Liver (tissue), 10 donors: ENCODE data around the gene EXOC7. TPM values are rescaled to one million over a fixed set of nuclear protein-coding genes. Genes with fewer than 3 reads are reported as not detected.

Experiments
- DNase-seq: peaks from one replicate; pipeline ENCODE4 v3.0.0-alpha.2; 2017; ENCODE audit warnings: low spot score
- H3K27ac ChIP-seq, 2 donors: one replicate each; pipeline ENCODE4 v1.7.0; 2013; ENCODE audit warnings: inconsistent platforms in 2 of 2, low read length in 2 of 2, control low read depth in 1 of 2, low read depth in 1 of 2, mild to moderate bottlenecking in 1 of 2
- H3K27me3 ChIP-seq, 4 donors: one replicate each; pipeline versions ENCODE4 v1.6.1 to v1.7.0; 2013; ENCODE audit warnings: low read length in 3 of 4, inconsistent platforms in 1 of 4, mild to moderate bottlenecking in 1 of 4, moderate library complexity in 1 of 4; ENCODE audit not compliant: control insufficient read depth in 4 of 4, insufficient read depth in 4 of 4
- H3K36me3 ChIP-seq, 4 donors: one replicate each; pipeline versions ENCODE4 v1.6.1 to v1.7.0; 2013; ENCODE audit warnings: low read length in 3 of 4, mild to moderate bottlenecking in 3 of 4, low read depth in 1 of 4, moderate library complexity in 1 of 4; ENCODE audit not compliant: control insufficient read depth in 4 of 4, insufficient read depth in 3 of 4
- H3K4me1 ChIP-seq, 4 donors: one replicate each; pipeline versions ENCODE4 v1.6.1 to v1.7.0; 2013; ENCODE audit warnings: low read length in 3 of 4, mild to moderate bottlenecking in 3 of 4, moderate library complexity in 1 of 4; ENCODE audit not compliant: control insufficient read depth in 4 of 4, insufficient read depth in 4 of 4
- H3K4me3 ChIP-seq, 3 donors: one replicate each; pipeline versions ENCODE4 v1.6.1 to v1.7.0; 2013; ENCODE audit warnings: low read length in 3 of 3, control low read depth in 1 of 3, low read depth in 1 of 3, mild to moderate bottlenecking in 1 of 3
- H3K9ac ChIP-seq, 2 donors: one replicate each; pipeline ENCODE4 v1.7.0; 2013; ENCODE audit warnings: low read length in 2 of 2, mild to moderate bottlenecking in 2 of 2, moderate library complexity in 2 of 2, control low read depth in 1 of 2, low read depth in 1 of 2
- H3K9me3 ChIP-seq, 4 donors: one replicate each; pipeline versions ENCODE4 v1.6.1 to v1.7.0; 2013; ENCODE audit warnings: low read length in 3 of 4; ENCODE audit not compliant: control insufficient read depth in 4 of 4
- ATF3 ChIP-seq: IDR thresholded peaks from 2 replicates; pipeline ENCODE4 v1.6.1; 2016; ENCODE audit warnings: antibody characterized with exemption
- CTCF ChIP-seq: fragments of 150-350 bp; IDR thresholded peaks from 2 replicates; pipeline ENCODE4 v1.5.1; 2017; ENCODE audit warnings: improper control_type of control experiment, low read depth, low read length; ENCODE audit not compliant: missing input control
- EGR1 ChIP-seq, 2 donors: IDR thresholded peaks; 2 replicates each; pipeline ENCODE4 v1.6.1; 2016 to 2018; ENCODE audit warnings: antibody characterized with exemption in 2 of 2, low read depth in 2 of 2
- JUND ChIP-seq, 2 donors: IDR thresholded peaks; 2 replicates each; pipeline ENCODE4 v1.6.1; 2016; ENCODE audit warnings: antibody characterized with exemption in 2 of 2
- MAX ChIP-seq: IDR thresholded peaks from 2 replicates; pipeline ENCODE4 v1.6.1; 2016; ENCODE audit warnings: antibody characterized with exemption
- RAD21 ChIP-seq, 2 donors: IDR thresholded peaks; 2 replicates each; pipeline ENCODE4 v1.6.1; 2016; ENCODE audit warnings: antibody characterized with exemption in 2 of 2, mild to moderate bottlenecking in 2 of 2
- REST ChIP-seq: IDR thresholded peaks from 2 replicates; pipeline ENCODE4 v1.6.1; 2016; ENCODE audit warnings: antibody characterized with exemption, mild to moderate bottlenecking
- TAF1 ChIP-seq: conservative IDR thresholded peaks from 2 replicates; pipeline ENCODE4 v1.6.1; 2016; ENCODE audit warnings: antibody characterized with exemption, mild to moderate bottlenecking
- YY1 ChIP-seq: IDR thresholded peaks from 2 replicates; pipeline ENCODE4 v1.6.1; 2016; ENCODE audit warnings: antibody characterized with exemption, mild to moderate bottlenecking
- ZBTB33 ChIP-seq: IDR thresholded peaks from 2 replicates; pipeline ENCODE4 v1.6.1; 2016; ENCODE audit warnings: antibody characterized with exemption
- WGBS: extraction: QIAGEN DNeasy Blood & Tissue Kit; methylation state at CpG from one replicate; pipeline ENCODE4 v1.1.7; 2013; 5-methylcytosine and 5-hydroxymethylcytosine counted together
- polyA plus RNA-seq, 2 donors: library from polyadenylated mRNA; stranded (reverse) in 1 of 2; unstranded in 1 of 2; fragments of 200-250 nt in 1 of 2; fragments of >200 nt in 1 of 2; fragmentation: Nextera tagmentation in 1 of 2; extraction: Ambion mirVana in 1 of 2; gene quantifications; one replicate each; pipeline versions ENCODE4 v1.2.1 to v1.2.3, GENCODE V29; 2013 to 2015
- small RNA-seq: library from RNA; depleted of rRNA; stranded (forward); fragments of <200 nt; gene quantifications from one replicate; pipeline ENCODE3, GENCODE V24; 2014
- total RNA-seq, 2 donors: library from RNA; depleted of rRNA; stranded (reverse); fragments of >200 nt; gene quantifications; one replicate each; pipeline ENCODE4 v1.2.3, GENCODE V29; 2014
- donor health status: healthy.
- donor health status: healthy.
- donor health status: healthy.
- donor health status: healthy.
- donor health status: healthy.

EXOC7 gene
- total and polyA plus RNA-seq, 4 donors, result 28.0 to 64.8 (median 38.2) TPM

DNA sequence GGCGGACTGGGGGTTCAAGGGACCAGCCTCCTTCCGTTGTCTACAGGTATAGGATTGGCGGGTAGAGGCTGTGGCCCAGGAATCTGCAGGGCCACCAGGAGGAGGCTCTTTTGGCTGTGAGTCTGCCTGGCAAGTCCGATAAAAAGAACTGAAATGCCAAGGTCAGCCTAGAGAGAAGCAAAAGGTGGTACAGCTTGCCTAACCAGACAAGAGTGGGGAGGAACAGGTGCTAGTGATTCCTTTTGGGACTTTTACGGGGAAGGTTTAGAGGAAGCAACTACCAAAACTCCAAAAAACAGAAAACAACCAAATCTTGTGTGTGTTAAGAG, 70.8 kb downstream of the EXOC7 start (continued):
- no peak for TF ChIP-seq MAX
- no peak for TF ChIP-seq ATF3
- TF ChIP-seq TAF1, result no peak

DNA sequence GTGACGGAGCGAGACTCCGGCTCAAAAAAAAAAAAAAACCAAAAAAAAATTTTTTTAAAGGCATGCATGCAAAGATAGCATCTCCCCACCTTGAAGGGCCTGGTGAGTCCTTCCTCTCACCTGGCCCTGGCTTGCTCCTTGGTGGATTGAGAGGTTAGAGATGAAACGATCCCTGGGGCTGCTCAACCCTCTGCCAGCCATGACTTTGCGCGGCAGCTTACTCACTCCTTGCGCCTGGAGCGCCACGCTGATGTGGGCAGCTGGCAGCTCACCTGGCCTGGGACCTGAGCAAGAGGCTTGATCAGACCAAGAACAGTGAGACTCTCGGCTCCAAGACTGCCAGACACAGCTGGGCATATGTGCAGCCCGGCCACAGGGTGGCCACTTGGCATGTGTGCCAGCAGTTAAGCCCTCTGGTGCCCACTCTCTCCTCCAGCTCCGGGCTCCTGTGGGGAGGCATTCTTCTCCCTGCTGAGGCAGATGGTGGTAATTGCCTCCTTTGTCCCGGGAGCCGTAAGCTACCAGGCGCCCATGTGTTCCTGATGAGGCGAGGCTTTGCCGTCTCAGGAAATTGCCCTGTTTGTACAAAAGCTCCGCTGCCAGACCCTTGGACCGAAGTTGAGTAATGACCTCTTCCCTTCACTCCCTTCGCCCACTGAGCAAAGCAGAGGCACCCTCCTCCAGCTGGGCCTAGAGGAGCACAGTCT, 71.4 kb downstream of the EXOC7 start:
- no peaks in the 10 kb centered on the region for H3K27me3 ChIP-seq
- no peak for DNase-seq
- H3K36me3 ChIP-seq, result no peaks in the 10 kb centered on the region
- H3K27ac ChIP-seq, result no peak overlapping the region
- H3K4me3 ChIP-seq, result no peak overlapping the region
- peaks cover 0 to 3% (median 1%) of the 10 kb centered on the region in 4 donors for H3K4me1 ChIP-seq
- no peak for TF ChIP-seq CTCF
- TF ChIP-seq JUND (IDR thresholded peaks at IDR 0.05), result no peak
- no peak for TF ChIP-seq EGR1 (IDR thresholded peaks at IDR 0.05; ENCODE audit: low read depth in 2 of 2)
- no peak for TF ChIP-seq RAD21 (IDR thresholded peaks at IDR 0.05)
- no peak for TF ChIP-seq ZBTB33
- TF ChIP-seq YY1, result no peak
- TF ChIP-seq ATF3, result no peak
- TF ChIP-seq REST, result no peak
- no peak overlapping the region for H3K9ac ChIP-seq
- WGBS, result 83% methylated on average over 20 of the region's 20 CpGs
- H3K9me3 ChIP-seq, result no peaks in the 10 kb centered on the region

Small RNA genes within 50 kb of the gene (small RNA-seq; reads per million reads assigned to genes)
- gene MIR6868, result not detected

Other genes with a start within 250 kb of the EXOC7 start
- 10 to 100 TPM; 29.0 to 32.5 TPM for gene WBP2, start 248.5 kb downstream of the EXOC7 start, total RNA-seq
- gene WBP2, start 248.5 kb downstream of the EXOC7 start, polyA plus RNA-seq, result 10 to 100 TPM; 70.7 to 99.4 TPM
- gene TRIM47, start 225.2 kb downstream of the EXOC7 start, total RNA-seq, result 10 to 100 TPM in 1 of 2 donors, 1 to 10 TPM in 1; 6.9 to 15.4 TPM
- gene TRIM47, start 225.2 kb downstream of the EXOC7 start, polyA plus RNA-seq, result 10 to 100 TPM; 12.2 to 18.5 TPM
- gene TRIM65, start 206.8 kb downstream of the EXOC7 start, total RNA-seq, result 1 to 10 TPM; 7.7 to 8.6 TPM
- 1 to 10 TPM; 1.5 to 5.3 TPM for gene TRIM65, start 206.8 kb downstream of the EXOC7 start, polyA plus RNA-seq
- 10 to 100 TPM; 23.0 to 43.9 TPM for gene MRPL38, start 198.9 kb downstream of the EXOC7 start, total RNA-seq
- 10 to 100 TPM; 57.1 to 63.9 TPM for gene MRPL38, start 198.9 kb downstream of the EXOC7 start, polyA plus RNA-seq
- 1 to 10 TPM; 2.3 to 5.6 TPM for gene FBF1, start 162.7 kb downstream of the EXOC7 start, total RNA-seq
- 1 to 10 TPM in 1 of 2 donors, under 1 TPM in 1; 0.39 to 1.2 TPM for gene FBF1, start 162.7 kb downstream of the EXOC7 start, polyA plus RNA-seq
- gene ACOX1, start 124.6 kb downstream of the EXOC7 start, total RNA-seq, result 100 to 1,000 TPM in 1 of 2 donors, 10 to 100 TPM in 1; 81.1 to 293 TPM
- 10 to 100 TPM; 33.3 to 45.7 TPM for gene ACOX1, start 124.6 kb downstream of the EXOC7 start, polyA plus RNA-seq
- 10 to 100 TPM; 12.0 to 18.3 TPM for gene TEN1, start 124.5 kb downstream of the EXOC7 start, total RNA-seq
- gene TEN1, start 124.5 kb downstream of the EXOC7 start, polyA plus RNA-seq, result 10 to 100 TPM; 14.6 to 30.0 TPM
- gene CDK3, start 102.9 kb downstream of the EXOC7 start, total RNA-seq, result 1 to 10 TPM; 1.5 to 6.3 TPM
- gene CDK3, start 102.9 kb downstream of the EXOC7 start, polyA plus RNA-seq, result 1 to 10 TPM; 2.6 TPM
- under 1 TPM in 1 of 2 donors, not detected in 1; 0.33 TPM for gene EVPL, start 76.5 kb downstream of the EXOC7 start, total RNA-seq
- under 1 TPM; 0.03 to 0.21 TPM for gene EVPL, start 76.5 kb downstream of the EXOC7 start, polyA plus RNA-seq
- gene SRP68, start 31.3 kb downstream of the EXOC7 start, total RNA-seq, result 10 to 100 TPM; 22.4 to 36.7 TPM
- 10 to 100 TPM; 17.7 to 34.9 TPM for gene SRP68, start 31.3 kb downstream of the EXOC7 start, polyA plus RNA-seq
- under 1 TPM in 1 of 2 donors, not detected in 1; 0.08 TPM for gene GALR2, start 29.0 kb downstream of the EXOC7 start, total RNA-seq
- under 1 TPM; 0.14 to 0.22 TPM for gene GALR2, start 29.0 kb downstream of the EXOC7 start, polyA plus RNA-seq
- not detected for gene ZACN, start 24.6 kb downstream of the EXOC7 start, total RNA-seq
- gene ZACN, start 24.6 kb downstream of the EXOC7 start, polyA plus RNA-seq, result 1 to 10 TPM in 1 of 2 donors, under 1 TPM in 1; 0.35 to 1.9 TPM
- gene FOXJ1, start 37.5 kb upstream of the EXOC7 start, total RNA-seq, result 1 to 10 TPM in 1 of 2 donors, under 1 TPM in 1; under 0.01 to 1.5 TPM
- not detected for gene FOXJ1, start 37.5 kb upstream of the EXOC7 start, polyA plus RNA-seq
- 1 to 10 TPM in 1 of 2 donors, under 1 TPM in 1; 0.42 to 2.9 TPM for gene RNF157, start 136.7 kb upstream of the EXOC7 start, total RNA-seq
- under 1 TPM; 0.50 to 0.82 TPM for gene RNF157, start 136.7 kb upstream of the EXOC7 start, polyA plus RNA-seq
- 1 to 10 TPM; 1.7 to 6.5 TPM for gene UBALD2, start 161.6 kb upstream of the EXOC7 start, total RNA-seq
- gene UBALD2, start 161.6 kb upstream of the EXOC7 start, polyA plus RNA-seq, result 1 to 10 TPM; 1.4 to 5.5 TPM
- 1 to 10 TPM in 1 of 2 donors, under 1 TPM in 1; 0.56 to 6.1 TPM for gene QRICH2, start 204.5 kb upstream of the EXOC7 start, total RNA-seq
- under 1 TPM; 0.67 TPM for gene QRICH2, start 204.5 kb upstream of the EXOC7 start, polyA plus RNA-seq